Measurements from ENCODE around the gene GARIN3.

The GARIN3 gene

GRCh38 chr5:157143127-157143971, 22.7 kb downstream of the GARIN3 start:
- peak; percentile 44 to 50 for DNase-seq

DNA sequence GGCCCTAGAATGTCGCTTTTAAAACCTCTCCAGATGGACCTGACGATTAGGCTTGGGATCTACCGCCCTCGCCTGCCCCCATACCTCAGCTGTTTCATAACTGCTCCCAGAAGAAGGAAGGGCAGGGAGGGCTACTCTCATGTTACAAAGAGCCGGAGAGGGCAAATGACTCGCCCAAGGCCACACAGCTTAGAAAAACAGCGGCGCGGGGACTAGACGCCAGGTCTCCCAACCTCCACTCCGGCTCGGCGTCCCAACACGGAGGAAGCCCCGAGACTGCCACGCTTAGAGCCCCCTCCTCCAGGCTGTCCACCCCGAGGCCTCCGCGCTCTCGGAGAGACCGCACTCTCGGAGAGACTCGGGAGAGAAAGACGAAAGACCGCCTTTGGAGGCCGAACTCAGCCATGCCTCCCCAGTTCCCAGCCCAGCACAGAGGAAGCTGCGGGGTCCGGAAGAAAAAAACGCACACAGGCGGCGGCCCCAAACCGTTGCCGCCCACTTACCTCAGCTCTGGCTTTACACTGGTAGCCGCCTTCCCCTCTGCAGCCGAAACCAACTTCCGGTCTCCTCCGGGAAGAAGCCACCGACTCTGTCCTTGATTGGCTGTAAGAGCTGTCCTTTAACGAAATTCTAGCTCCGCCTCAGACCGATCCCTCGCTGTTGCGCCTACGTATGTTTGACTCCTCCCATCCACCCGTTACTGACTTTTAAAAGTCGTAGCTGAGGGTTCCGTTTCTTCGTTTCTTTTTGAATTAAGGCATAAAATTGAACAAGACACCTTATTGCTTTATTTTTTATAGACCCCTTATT, 23.5 kb downstream of the GARIN3 start, which contains the start of gene MED7:
MED7 (minus strand) TSS at position 549 of the 810 bp plus-strand sequence. CDS start 3,434 bp downstream, outside the sequence.
- DNase-seq: peak; percentile 89

- no peak for DNase-seq
Measured at GRCh38 chr5:157137691-157138090, 28.4 kb downstream of the GARIN3 start.

- DNase-seq: no peak
Measured at GRCh38 chr5:157132281-157132612, 33.8 kb downstream of the GARIN3 start.

GRCh38 chr5:157130925-157131324, 35.1 kb downstream of the GARIN3 start:
- DNase-seq: no peak

DNA sequence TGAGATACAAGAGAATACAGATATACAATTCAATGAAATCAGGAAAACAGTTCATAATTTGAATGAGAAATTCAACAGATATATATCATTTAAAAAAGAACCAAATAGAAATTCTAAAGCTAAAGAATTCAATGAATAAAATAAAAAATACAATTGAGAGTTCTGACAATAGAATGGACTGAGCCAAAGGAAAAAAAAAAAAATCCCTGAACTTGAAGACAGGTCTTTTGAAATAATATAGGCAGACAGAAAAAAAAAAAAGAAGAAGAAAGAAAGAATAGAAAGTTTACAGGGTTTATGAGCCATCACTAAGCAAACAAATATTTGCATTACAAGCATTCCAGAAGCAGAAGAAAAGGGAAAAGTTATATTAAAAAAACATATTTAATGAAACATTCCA, 44.4 kb downstream of the GARIN3 start:
- DNase-seq: no peak

GRCh38 chr5:157120102-157120501, 46.0 kb downstream of the GARIN3 start:
- no peak for DNase-seq

GRCh38 chr5:157116483-157116954, 49.5 kb downstream of the GARIN3 start:
- no peak for DNase-seq

DNA sequence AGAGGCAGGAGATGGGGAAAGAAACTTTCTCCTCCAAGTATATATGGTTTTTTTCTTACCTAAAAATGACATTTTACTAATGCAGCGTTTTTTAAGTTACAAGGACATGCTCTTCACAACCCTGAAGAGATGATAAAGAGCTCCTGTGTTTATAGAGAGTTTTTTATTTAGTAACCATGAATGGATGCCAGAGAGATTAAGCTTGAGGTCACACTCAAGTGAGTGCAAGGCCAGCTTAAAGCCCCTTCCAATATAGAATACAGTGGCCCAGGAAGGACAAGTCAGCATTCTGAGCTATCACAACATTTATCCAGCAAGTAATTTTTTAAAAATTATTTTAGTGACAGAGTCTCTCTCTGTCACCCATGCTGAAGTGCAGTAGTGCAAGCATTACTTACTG, 50.6 kb downstream of the GARIN3 start:
- no peak for DNase-seq

GRCh38 chr5:157115012-157115411, 51.1 kb downstream of the GARIN3 start:
- no peak for DNase-seq

DNA sequence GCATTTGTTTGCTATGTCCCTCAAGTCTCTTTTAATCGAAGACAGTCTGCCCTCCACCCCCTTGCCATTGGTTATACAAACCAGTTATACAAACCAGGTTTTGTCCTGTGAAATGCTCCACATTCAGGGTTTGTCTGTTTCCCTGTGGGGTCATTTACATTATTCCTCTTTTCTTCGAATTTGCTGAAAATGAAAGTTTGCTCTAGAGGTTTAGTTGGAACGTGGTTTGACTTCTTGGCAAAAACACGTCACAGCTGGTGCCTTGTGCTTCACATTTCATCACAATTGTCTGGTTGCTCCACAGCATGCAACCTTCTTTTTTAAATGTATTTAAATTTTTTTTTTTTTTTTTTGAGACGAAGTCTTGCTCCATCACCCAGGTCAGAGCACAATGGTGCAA, 53.1 kb downstream of the GARIN3 start:
- no peak for DNase-seq

All from activated CD4-positive, alpha-beta T cell treated with anti-CD3 and anti-CD28 coated beads for 4 hours (primary cell).